GM19397 (cell line): ENCODE measurements around the gene SLC25A28.
"Not testable (repeated sequence)": the region's sequence is repeated elsewhere in the genome, so short reads cannot be mapped to it uniquely, and the experiment has no call there.

Source experiments
- ATAC-seq: cut with Tn5 transposase; IDR thresholded peaks from one replicate; pipeline ENCODE4 v1.9.1; 2021; ENCODE audit warnings: mild to moderate bottlenecking, moderate library complexity; ENCODE audit not compliant: unreplicated experiment

The SLC25A28 gene

GRCh38 chr10:99628923-99629624 lies 8.8 kb upstream of the SLC25A28 start:
- no peak for ATAC-seq

DNA sequence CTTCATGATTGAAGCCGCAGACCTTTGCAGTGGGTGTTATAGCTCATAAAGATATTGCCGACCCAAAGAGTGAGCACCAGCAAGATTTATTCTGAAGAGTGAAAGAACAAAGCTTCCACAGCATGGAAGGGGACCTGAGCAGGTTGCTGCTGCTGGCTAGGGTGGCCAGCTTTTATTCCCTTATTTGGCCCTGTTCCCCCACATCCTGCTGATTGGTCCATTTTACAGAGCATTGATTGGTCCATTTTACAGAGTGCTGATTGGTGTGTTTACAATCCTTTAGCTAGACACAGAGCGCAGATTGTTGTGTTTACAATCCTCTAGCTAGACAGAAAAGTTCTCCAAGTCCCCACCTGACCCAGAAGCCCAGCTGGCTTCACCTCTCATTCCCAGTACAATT lies 4.9 kb upstream of the SLC25A28 start:
- ATAC-seq = not testable (repeated sequence)

DNA sequence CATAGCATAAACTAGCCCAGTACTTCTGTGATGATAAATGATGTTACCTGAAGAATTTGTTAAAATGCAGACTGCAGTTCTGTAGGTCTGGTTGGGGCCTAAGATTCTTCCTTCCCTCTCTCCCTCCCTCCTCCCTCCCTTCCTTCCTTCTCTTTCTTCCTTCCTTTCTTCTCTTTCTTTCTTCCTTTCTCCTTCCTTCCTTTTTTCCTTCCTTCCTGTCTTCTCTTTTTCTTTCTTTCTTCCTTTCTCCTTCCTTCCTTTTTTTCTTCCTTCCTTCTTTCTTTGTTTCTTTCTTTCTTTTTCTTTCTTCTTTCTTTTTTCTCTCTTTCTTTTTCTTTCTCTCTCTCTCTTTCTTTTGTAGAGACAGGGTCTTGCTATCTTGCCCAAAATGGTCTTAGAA lies 3.7 kb upstream of the SLC25A28 start:
- ATAC-seq = no peak

GRCh38 chr10:99621454-99622251 lies 1.4 kb upstream of the SLC25A28 start:
- no peak for ATAC-seq

GRCh38 chr10:99620711-99621453 lies 643 bp upstream of the SLC25A28 start:
- ATAC-seq = peak; percentile 88

DNA sequence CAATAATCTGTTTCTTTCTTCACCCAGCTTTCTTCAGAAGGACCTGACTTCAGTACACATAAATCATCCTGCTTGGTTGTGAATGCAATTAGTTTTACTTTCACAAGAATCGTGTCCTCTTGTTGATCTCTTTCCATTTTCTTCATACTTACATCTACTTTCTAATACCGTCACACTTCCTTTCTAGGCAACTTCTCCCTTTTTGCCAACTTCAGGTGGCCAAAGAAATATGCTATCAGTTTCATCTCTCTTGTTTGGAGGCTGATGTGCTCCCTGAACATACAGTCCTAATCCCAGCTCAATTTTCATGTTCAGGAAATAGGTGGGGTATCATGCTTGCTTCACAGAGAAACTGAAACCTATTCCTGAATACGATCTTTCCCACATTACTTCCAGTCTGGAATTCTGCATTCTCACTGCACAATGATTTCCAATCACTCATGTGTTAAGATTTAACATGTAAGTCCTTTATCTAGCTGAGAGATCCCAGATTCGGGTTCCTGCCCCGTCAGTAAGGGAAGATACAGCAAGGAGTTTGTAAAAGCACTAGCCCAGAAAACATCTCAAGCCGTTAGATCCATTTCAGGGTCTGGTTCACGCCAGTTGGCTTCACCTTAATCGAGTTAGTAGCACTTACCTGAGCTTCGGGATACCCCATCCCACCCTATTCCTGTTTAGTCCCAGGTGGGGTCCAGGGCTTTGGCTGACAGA lies 994 bp downstream of the SLC25A28 start:
- no peak for ATAC-seq

DNA sequence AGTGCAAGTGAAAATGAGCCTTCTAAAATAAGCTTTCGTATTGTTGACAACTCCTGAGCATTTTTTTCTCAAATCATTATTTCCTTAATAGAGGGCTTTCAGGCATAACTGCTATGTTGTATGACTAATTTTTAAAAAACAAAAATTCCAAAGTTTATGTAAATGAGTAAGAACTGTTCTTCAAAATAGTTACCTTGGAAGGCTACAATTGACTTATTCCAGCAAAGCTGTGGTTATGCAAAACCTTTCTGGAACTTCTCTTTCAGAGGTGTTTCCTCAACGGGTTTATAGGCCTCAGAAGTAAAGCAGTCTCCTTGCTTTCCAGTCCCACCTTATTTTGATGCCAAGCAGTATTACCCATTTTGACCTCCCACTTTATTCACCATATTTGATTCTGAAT lies 2.5 kb downstream of the SLC25A28 start:
- ATAC-seq = no peak

DNA sequence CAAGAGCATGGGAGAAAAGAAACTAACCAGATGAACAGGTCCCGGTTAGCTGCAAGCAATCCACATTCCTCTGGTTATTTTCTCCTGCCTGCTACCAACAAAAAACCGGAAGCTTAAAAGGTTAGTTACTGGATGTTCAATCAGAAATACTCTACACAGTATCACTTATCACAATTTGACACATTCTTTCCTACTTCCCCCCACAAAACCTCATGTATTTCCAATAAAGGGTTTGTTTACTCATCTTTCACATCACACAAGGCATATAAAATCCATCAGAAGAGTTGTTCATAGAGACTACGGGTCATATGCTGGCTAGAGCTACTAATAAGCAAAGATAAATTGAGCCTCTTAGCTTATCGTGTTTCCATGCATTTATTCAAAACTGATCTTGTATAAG lies 4.8 kb downstream of the SLC25A28 start:
- no peak for ATAC-seq

DNA sequence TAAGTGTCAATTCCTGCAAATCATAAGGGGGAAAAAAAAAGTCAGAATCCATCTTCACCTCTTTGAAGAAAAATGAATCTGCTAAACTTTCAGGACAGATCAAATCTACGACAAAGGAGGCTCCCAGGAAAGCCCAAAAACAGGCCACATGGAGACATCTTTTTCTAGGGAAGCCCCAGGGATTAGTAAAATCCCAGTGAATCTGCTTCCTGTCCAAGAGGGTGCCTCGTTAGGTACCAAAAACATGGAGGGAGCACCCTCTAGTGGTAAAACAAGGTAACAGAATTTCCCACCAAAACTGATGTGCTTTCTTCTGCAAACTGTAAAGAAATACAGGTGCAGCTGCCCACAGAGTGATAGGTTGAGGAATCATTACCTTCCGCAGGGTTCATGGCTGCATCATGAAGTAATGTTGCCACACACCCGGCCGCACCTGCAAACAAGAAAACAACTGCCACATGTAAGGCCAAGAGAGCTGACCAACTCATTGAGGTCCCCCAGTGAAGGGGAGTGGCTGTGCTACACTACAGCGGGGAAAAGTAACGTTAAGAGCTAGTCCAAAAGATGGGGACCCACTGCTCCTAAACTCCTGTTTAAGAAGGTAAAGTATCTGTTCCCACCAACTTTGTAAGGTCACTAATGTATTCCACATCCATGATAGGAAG lies 7.9 kb downstream of the SLC25A28 start:
- ATAC-seq = no peak

- ATAC-seq = no peak
Observed at GRCh38 chr10:99611326-99611725, 8.9 kb downstream of the SLC25A28 start.

GRCh38 chr10:99610221-99610620 lies 10.0 kb downstream of the SLC25A28 start:
- no peak for ATAC-seq

DNA sequence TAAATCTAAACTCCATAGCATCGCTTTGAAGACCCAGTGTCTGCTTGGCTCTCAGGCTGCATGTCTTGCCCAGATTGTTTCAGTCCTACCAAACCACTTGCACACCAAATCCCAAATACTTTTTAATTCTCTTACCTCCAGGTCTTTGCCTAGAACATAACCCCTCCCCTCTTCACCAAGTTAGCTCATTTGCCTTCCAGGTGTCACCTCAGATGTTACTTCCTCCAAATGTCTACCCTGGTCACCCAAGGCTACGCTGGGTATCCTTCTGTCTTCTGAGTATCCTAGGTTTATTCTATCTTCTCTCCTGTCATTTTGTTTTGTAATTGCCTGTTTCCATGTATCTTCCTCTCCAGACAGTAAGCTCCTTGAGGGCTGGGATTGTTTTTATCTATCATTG lies 11.1 kb downstream of the SLC25A28 start:
- no peak for ATAC-seq

DNA sequence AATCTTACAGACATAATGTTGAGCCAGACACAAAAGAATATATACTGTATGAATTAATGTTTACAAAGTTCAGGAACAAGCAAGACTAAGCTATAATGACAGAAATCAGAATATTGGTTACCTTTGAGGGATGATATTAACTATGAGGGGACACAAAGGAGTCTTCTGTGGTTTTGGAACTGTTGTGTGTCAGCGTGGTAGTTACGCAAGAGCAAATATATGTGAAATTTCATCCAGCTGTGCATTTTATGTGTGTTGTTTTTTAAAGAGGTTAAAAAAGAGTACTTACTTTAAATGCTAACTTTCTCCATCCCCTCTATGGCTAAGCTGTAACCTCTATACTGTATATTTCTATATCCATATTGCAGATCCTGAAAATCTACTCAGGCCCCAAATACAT lies 14.9 kb downstream of the SLC25A28 start:
- no peak for ATAC-seq

DNA sequence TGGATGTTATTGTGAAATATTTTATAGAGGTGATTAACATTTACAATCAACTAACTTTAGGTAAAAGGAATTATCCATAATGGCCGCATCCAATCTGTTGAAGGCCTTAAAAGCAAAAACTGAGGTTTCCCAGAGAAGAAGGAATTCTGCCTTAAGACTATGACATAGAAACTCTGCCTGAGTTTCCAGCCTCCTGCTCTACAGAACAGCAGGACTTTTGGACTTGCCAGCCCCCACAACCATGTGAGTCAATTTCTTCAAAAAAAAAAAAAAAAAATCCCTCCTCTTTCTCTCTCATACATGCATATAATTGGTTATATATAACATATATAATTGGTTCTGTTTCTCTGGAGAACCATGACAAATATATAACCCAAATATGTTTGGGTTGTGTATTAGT lies 15.4 kb downstream of the SLC25A28 start:
- ATAC-seq = no peak

DNA sequence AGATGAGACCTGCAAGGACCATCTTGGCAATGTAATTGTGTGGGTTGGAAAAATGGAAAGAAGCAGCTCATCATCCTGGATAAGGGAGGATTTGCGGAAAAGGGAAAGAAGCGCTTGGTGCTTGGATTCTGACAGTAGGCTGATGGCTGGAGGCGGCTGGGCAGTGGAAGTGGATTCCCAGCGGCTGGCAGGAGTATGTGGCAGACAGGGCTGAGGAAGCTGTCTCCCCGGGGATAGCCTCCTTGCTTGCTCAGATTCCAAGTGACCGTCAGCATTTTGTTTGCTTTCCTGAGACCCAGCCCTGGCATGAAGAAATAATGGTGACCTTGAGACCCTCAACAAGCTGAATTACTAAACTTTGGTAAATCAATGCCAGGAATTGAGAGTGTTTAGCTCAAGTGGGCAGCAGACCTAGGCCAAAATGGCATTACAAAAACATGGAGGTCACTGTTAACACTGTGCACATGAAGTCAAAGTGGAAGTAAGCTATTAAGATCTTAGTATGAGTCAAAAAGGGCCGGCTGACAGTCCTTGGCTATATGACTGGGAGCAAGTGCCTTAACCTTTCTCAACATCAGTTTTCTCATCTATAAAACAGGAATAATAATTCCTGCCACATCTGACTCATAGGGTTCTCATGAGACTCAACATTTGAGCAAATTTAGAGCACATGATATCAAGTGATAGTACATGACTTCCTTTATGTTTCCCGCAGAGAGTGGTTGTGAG lies 21.3 kb downstream of the SLC25A28 start:
- no peak for ATAC-seq

DNA sequence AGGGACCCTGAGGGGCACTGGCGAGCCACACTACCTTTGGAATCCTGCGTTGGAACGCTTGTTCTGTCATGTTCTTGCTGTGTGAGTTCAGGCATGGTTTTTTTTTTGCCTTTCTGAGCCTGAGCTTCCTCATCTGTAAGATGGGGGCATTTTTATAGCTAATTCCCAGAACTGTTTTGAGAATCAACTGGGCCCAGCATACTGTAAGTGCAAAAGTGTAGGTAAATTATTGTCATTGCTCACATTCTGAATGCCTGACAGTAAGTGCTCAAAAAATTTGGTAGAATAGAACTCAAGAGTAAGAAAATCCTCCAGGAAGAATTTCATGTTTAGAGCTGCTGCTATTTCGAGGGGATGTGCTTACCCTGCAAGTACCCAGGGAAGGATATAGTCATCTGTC lies 22.2 kb downstream of the SLC25A28 start:
- no peak for ATAC-seq

GRCh38 chr10:99596708-99597107 lies 23.5 kb downstream of the SLC25A28 start:
- ATAC-seq = not testable (repeated sequence)

GRCh38 chr10:99595770-99596465 lies 24.3 kb downstream of the SLC25A28 start:
- no peak for ATAC-seq

DNA sequence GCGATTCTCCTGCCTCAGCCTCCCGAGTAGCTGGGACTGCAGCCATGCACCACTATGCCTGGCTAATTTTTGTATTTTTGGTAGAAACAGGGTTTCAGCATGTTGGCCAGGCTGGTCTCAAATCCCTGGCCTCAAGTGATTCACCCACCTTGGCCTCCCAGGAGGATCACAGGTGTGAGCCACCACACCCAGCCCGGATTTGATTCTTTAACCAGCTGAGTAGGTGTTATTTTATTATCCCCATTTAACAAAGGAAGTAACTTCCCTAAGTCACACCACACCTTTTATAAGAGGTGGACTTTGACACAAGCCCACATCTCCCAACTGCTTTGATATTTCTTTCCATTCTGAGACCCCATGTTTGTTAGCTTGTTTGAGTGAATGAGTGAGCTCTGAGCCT lies 25.0 kb downstream of the SLC25A28 start:
- no peak for ATAC-seq
